Kidney (tissue), 14 donors: ENCODE data around the gene TMCO2. TPM values are rescaled to one million over a fixed set of nuclear protein-coding genes. Genes with fewer than 3 reads are reported as not detected.

ENCODE experiments used
- DNase-seq, 5 donors: peaks; one replicate each; pipeline ENCODE4 v3.0.0-alpha.2; 2013 to 2020
- FAIRE-seq: peaks from 2 replicates; lab custom pipeline; 2012; peaks lifted over from hg19 to GRCh38; lab: Jason Lieb, UNC
- H3K27ac ChIP-seq, 2 donors: one replicate each; pipeline ENCODE4 v1.7.0; 2013; ENCODE audit warnings: low read depth in 2 of 2, low read length in 2 of 2, inconsistent platforms in 1 of 2
- H3K27me3 ChIP-seq: one replicate; pipeline ENCODE4 v1.7.1; 2013; ENCODE audit warnings: low read length, inconsistent platforms; ENCODE audit not compliant: control insufficient read depth, insufficient read depth
- H3K36me3 ChIP-seq, 3 donors: one replicate each; pipeline versions ENCODE4 v1.7.0 to v1.7.1; 2013; ENCODE audit warnings: low read length in 3 of 3, control low read depth in 1 of 3, inconsistent platforms in 1 of 3; ENCODE audit not compliant: insufficient read depth in 3 of 3, control insufficient read depth in 2 of 3
- H3K4me1 ChIP-seq, 3 donors: one replicate each; pipeline versions ENCODE4 v1.7.0 to v1.7.1; 2013; ENCODE audit warnings: low read length in 3 of 3, inconsistent platforms in 1 of 3, low read depth in 1 of 3; ENCODE audit not compliant: control insufficient read depth in 2 of 3, insufficient read depth in 2 of 3
- H3K4me3 ChIP-seq, 3 donors: one replicate each; pipeline versions ENCODE4 v1.7.0 to v1.8.1; 2013; ENCODE audit warnings: low read length in 3 of 3, control low read depth in 1 of 3, inconsistent platforms in 1 of 3
- H3K9ac ChIP-seq, 3 donors: one replicate each; pipeline versions ENCODE4 v1.7.0 to v1.7.1; 2013; ENCODE audit warnings: low read length in 3 of 3, control low read depth in 1 of 3, inconsistent platforms in 1 of 3
- H3K9me3 ChIP-seq, 3 donors: one replicate each; pipeline versions ENCODE4 v1.7.0 to v1.7.1; 2013; ENCODE audit warnings: low read length in 3 of 3, control low read depth in 1 of 3, inconsistent platforms in 1 of 3; ENCODE audit not compliant: control insufficient read depth in 2 of 3, insufficient read depth in 1 of 3
- intact Hi-C: fragments of 100-400 bp; cut with DNase I; formaldehyde crosslinking; loops from one replicate; pipeline ENCODE4 v1.11.1; 2022
- polyA plus RNA-seq: library from polyadenylated mRNA; stranded (reverse); fragments of 350-450 nt; fragmentation: Illumina TruSeq; extraction: RNeasy Lipid Tissue Mini Kit (QIAGEN cat#74804); gene quantifications from one replicate; pipeline ENCODE4 v1.2.3, GENCODE V29; 2014; ENCODE audit warnings: low read depth, low replicate concordance; ENCODE audit not compliant: insufficient read depth
- total RNA-seq: library from RNA; stranded (reverse); fragmentation: NEBNext Ultra II Directional; extraction: Animal tissue kit (Norgen Biotek cat#: 25700); gene quantifications from one replicate; pipeline ENCODE4 v1.2.1, GENCODE V29; 2021
- TF ChIP-seq, protein P1 (sequence below): IDR thresholded peaks from 3 replicates; pipeline ENCODE4 v1.5.1; 2012; ENCODE audit warnings: mild to moderate bottlenecking, moderate library complexity, borderline replicate concordance; ENCODE audit not compliant: insufficient read depth; ENCODE audit errors: extremely low read depth
- donor health status: control.
- donor health status: control.
- donor health status: control.
- donor health status: control.
- donor health status: control.
- donor health status: DM: yes; HTN: yes; CAD: no.
- donor health status: Normal renal cell carcinoma (clear cell type).

Gene TMCO2
- total and polyA plus RNA-seq, 2 donors from 2014 or later: not detected

DNA sequence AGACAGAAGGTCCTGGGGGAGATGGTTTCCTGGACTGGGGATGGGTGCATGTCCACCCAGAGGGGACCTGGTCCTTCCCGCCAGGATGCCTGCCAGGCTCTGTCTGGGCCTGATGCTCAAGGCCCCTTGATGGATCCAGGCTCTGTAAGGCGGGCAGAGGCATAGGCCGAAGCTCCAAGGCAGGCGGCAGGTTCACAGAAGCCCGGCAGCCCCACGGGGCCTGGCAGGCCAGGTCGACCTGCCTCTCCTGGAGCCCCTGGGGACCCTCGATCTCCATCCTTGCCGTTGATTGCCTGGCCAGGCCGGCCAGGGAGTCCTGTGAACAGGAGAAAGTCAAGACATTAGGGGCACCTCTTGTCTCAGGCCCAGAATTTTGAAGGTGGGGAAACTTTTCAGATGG is 53.3 kb downstream of the TMCO2 start:
- Histone ChIP-seq H3K9ac (no peak overlapping the region), H3K27me3 (no peaks in the 10 kb centered on the region), H3K9me3 (no peaks in the 10 kb centered on the region), H3K4me3 (no peak overlapping the region), H3K27ac (no peak overlapping the region), H3K4me1 (no peaks in the 10 kb centered on the region), H3K36me3 (no peaks in the 10 kb centered on the region)
- TF ChIP-seq, protein P1, sequence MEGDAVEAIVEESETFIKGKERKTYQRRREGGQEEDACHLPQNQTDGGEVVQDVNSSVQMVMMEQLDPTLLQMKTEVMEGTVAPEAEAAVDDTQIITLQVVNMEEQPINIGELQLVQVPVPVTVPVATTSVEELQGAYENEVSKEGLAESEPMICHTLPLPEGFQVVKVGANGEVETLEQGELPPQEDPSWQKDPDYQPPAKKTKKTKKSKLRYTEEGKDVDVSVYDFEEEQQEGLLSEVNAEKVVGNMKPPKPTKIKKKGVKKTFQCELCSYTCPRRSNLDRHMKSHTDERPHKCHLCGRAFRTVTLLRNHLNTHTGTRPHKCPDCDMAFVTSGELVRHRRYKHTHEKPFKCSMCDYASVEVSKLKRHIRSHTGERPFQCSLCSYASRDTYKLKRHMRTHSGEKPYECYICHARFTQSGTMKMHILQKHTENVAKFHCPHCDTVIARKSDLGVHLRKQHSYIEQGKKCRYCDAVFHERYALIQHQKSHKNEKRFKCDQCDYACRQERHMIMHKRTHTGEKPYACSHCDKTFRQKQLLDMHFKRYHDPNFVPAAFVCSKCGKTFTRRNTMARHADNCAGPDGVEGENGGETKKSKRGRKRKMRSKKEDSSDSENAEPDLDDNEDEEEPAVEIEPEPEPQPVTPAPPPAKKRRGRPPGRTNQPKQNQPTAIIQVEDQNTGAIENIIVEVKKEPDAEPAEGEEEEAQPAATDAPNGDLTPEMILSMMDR: no peak
- DNase-seq (no peak), FAIRE-seq (no peak)
- intact Hi-C loops: no loop called here

Other genes starting within 250 kb of the TMCO2 start
- gene CAP1, start 207.2 kb upstream of the TMCO2 start, total RNA-seq: 328 TPM
- 128 TPM for gene CAP1, start 207.2 kb upstream of the TMCO2 start, polyA plus RNA-seq
- gene PPT1, start 150.7 kb upstream of the TMCO2 start, total RNA-seq: 95.5 TPM
- gene PPT1, start 150.7 kb upstream of the TMCO2 start, polyA plus RNA-seq: 110 TPM
- gene RLF, start 86.5 kb upstream of the TMCO2 start, total RNA-seq: 15.8 TPM
- gene RLF, start 86.5 kb upstream of the TMCO2 start, polyA plus RNA-seq: 3.5 TPM
- gene ZMPSTE24, start 10.3 kb downstream of the TMCO2 start, total RNA-seq: 42.6 TPM
- gene ZMPSTE24, start 10.3 kb downstream of the TMCO2 start, polyA plus RNA-seq: 31.2 TPM
- 13.8 TPM for gene COL9A2, start 69.3 kb downstream of the TMCO2 start, total RNA-seq
- gene COL9A2, start 69.3 kb downstream of the TMCO2 start, polyA plus RNA-seq: 16.6 TPM
- gene SMAP2, start 125.8 kb downstream of the TMCO2 start, total RNA-seq: 61.3 TPM
- gene SMAP2, start 125.8 kb downstream of the TMCO2 start, polyA plus RNA-seq: 17.9 TPM
- 2.1 TPM for gene ZFP69B, start 202.5 kb downstream of the TMCO2 start, total RNA-seq
- gene ZFP69B, start 202.5 kb downstream of the TMCO2 start, polyA plus RNA-seq: 0.62 TPM
- gene ZFP69, start 229.4 kb downstream of the TMCO2 start, total RNA-seq: 2.9 TPM
- gene ZFP69, start 229.4 kb downstream of the TMCO2 start, polyA plus RNA-seq: 2.7 TPM